OCI-LY7 (cell line): Measurements from ENCODE around the gene DENND1A. TPM values are rescaled to one million over a fixed set of nuclear protein-coding genes. Genes with fewer than 3 reads are reported as not detected.

Experiments
- BruUV-seq: library from RNA; stranded (reverse); fragments of 400-500 nt; replicated peaks from 2 replicates; lab custom pipeline; 2021; lab: Mats Ljungman, UMichigan
- CTCF ChIA-PET: fragments of 300-600 bp; sonication (Branson Sonifier 250); formaldehyde crosslinking; loops from one replicate; lab custom pipeline; 2022; ENCODE audit warnings: antibody characterized with exemption; ENCODE audit not compliant: unreplicated experiment; lab: Charles Lee
- POLR2A ChIA-PET: fragments of 300-600 bp; sonication (Branson Sonifier 250); formaldehyde crosslinking; loops from one replicate; lab custom pipeline; 2022; ENCODE audit warnings: antibody characterized with exemption; lab: Charles Lee
- DNase-seq: peaks from one replicate; pipeline ENCODE4 v3.0.0-alpha.2; 2015; ENCODE audit warnings: low spot score
- H2AFZ ChIP-seq: fragments of 200-600 bp; sonication (generic), shearing (Covaris generic); 2 replicates; pipeline ENCODE4 v1.6.1; 2014; ENCODE audit warnings: mild to moderate bottlenecking, antibody characterized with exemption, low read length, moderate library complexity
- H3K27ac ChIP-seq: fragments of 200-600 bp; sonication (generic); 2 replicates; pipeline ENCODE4 v1.5.1; 2014; ENCODE audit warnings: mixed run types, low read depth, mild to moderate bottlenecking, moderate library complexity, low read length, inconsistent platforms; ENCODE audit not compliant: poor library complexity, severe bottlenecking
- H3K36me3 ChIP-seq: fragments of 200-600 bp; sonication (generic); 2 replicates; pipeline ENCODE4 v1.6.1; 2014; ENCODE audit warnings: mild to moderate bottlenecking, antibody characterized with exemption, low read length, moderate library complexity, mixed read lengths; ENCODE audit not compliant: insufficient read depth
- H3K4me1 ChIP-seq: fragments of 200-600 bp; sonication (generic); 2 replicates; pipeline ENCODE4 v1.5.1; 2014; ENCODE audit warnings: mild to moderate bottlenecking, low read length; ENCODE audit not compliant: insufficient read depth, poor library complexity, severe bottlenecking
- H3K4me2 ChIP-seq: fragments of 200-600 bp; sonication (generic); 2 replicates; pipeline ENCODE4 v1.6.1; 2014; ENCODE audit warnings: mild to moderate bottlenecking, low read length
- H3K4me3 ChIP-seq: fragments of 200-600 bp; sonication (generic); 2 replicates; pipeline ENCODE4 v1.5.1; 2014; ENCODE audit warnings: mild to moderate bottlenecking, low read depth, low read length; ENCODE audit not compliant: poor library complexity, severe bottlenecking
- H3K79me2 ChIP-seq: fragments of 200-600 bp; sonication (generic); 2 replicates; pipeline ENCODE4 v1.6.1; 2016; ENCODE audit warnings: low read depth, mild to moderate bottlenecking, low read length, moderate library complexity, mixed read lengths; ENCODE audit not compliant: insufficient read depth
- H3K9me2 ChIP-seq: fragments of 200-600 bp; sonication (generic); 2 replicates; pipeline ENCODE4 v1.6.1; 2016; ENCODE audit warnings: mild to moderate bottlenecking, low read length, mixed read lengths; ENCODE audit not compliant: insufficient read depth
- H3K9me3 ChIP-seq: fragments of 200-600 bp; sonication (generic); 2 replicates; pipeline ENCODE4 v1.6.1; 2014; ENCODE audit warnings: mild to moderate bottlenecking, mixed run types, low read length, mixed read lengths
- H4K20me1 ChIP-seq: fragments of 200-600 bp; sonication (generic); 2 replicates; pipeline ENCODE4 v1.6.1; 2014; ENCODE audit warnings: mild to moderate bottlenecking, antibody characterized with exemption, low read length, moderate library complexity, mixed read lengths; ENCODE audit not compliant: insufficient read depth
- CTCF ChIP-seq: fragments of 200-600 bp; sonication (generic); conservative IDR thresholded peaks from 2 replicates; pipeline ENCODE4 v1.5.1; 2014; ENCODE audit warnings: mild to moderate bottlenecking, antibody characterized with exemption, low read length, moderate library complexity, mixed read lengths
- EZH2phosphoT487 ChIP-seq: fragments of 200-600 bp; sonication (generic); IDR thresholded peaks from 2 replicates; pipeline ENCODE4 v1.6.1; 2018; ENCODE audit warnings: low read depth, borderline replicate concordance, mild to moderate bottlenecking, mixed run types, antibody characterized with exemption, low read length, moderate library complexity, mixed read lengths
- intact Hi-C: fragments of 100-400 bp; cut with micrococcal nuclease; formaldehyde crosslinking; loops from one replicate; pipeline ENCODE4 v1.10.0; 2022; ENCODE audit not compliant: unreplicated experiment
- total RNA-seq, 2 experiments: library from RNA; depleted of rRNA in 1 of 2; stranded (reverse); fragments of >200 nt in 1 of 2; shearing (Covaris generic) in 1 of 2; gene quantifications; 2 replicates each; pipeline ENCODE4 v1.2.3, GENCODE V29; 2014 to 2022

DENND1A gene
- total RNA-seq, 2 experiments from 2014 or later, result 17.9 to 36.3 TPM

GRCh38 chr9:123745451-123745850 is 184.5 kb downstream of the DENND1A start:
- Histone ChIP-seq H3K27ac (no peak overlapping the region), H3K79me2 (no peaks in the 10 kb centered on the region), H3K4me1 (peaks cover 15% of the 10 kb centered on the region), H3K36me3 (no peaks in the 10 kb centered on the region), H3K9me3 (no peaks in the 10 kb centered on the region), H4K20me1 (no peaks in the 10 kb centered on the region), H3K4me3 (no peak overlapping the region), H3K4me2 (no peak overlapping the region), H2AFZ (no peak overlapping the region), H3K9me2 (no peaks in the 10 kb centered on the region)
- intact Hi-C loops, result no loop called here
- ChIA-PET POLR2A (no interaction called here), CTCF (no interaction called here)
- TF ChIP-seq CTCF, result no peak
- TF ChIP-seq EZH2phosphoT487, result no peak
- DNase-seq, result no peak
- BruUV-seq, result no TSS peak

GRCh38 chr9:123743737-123744136 is 186.2 kb downstream of the DENND1A start:
- no peak overlapping the region for H3K27ac ChIP-seq
- H3K4me1 ChIP-seq, result no peaks in the 10 kb centered on the region
- no peak overlapping the region for H3K4me3 ChIP-seq
- H3K36me3 ChIP-seq, result no peaks in the 10 kb centered on the region
- no peaks in the 10 kb centered on the region for H3K9me3 ChIP-seq
- CTCF ChIA-PET, result no interaction called here
- no peaks in the 10 kb centered on the region for H4K20me1 ChIP-seq
- H3K79me2 ChIP-seq, result no peaks in the 10 kb centered on the region
- no peak for TF ChIP-seq EZH2phosphoT487
- TF ChIP-seq CTCF, result no peak
- POLR2A ChIA-PET, result no interaction called here
- no peak overlapping the region for H2AFZ ChIP-seq
- H3K9me2 ChIP-seq, result no peaks in the 10 kb centered on the region
- no peak overlapping the region for H3K4me2 ChIP-seq
- intact Hi-C loops, result no loop called here
- no peak for DNase-seq
- no TSS peak for BruUV-seq

GRCh38 chr9:123742009-123742767 is 187.7 kb downstream of the DENND1A start:
- BruUV-seq, result no TSS peak
- no peaks in the 10 kb centered on the region for H3K79me2 ChIP-seq
- H3K9me3 ChIP-seq, result no peaks in the 10 kb centered on the region
- intact Hi-C loops, result no loop called here
- H3K9me2 ChIP-seq, result no peaks in the 10 kb centered on the region
- H2AFZ ChIP-seq, result no peak overlapping the region
- no peak overlapping the region for H3K4me2 ChIP-seq
- DNase-seq, result no peak
- no peaks in the 10 kb centered on the region for H3K36me3 ChIP-seq
- ChIA-PET POLR2A (interaction anchor here (0.7 kb wide), 1 partner anchor 10 kb away, joined by 3 read pairs; no protein-coding TSS in a partner anchor), CTCF (no interaction called here)
- TF ChIP-seq CTCF (no peak), EZH2phosphoT487 (no peak)
- H3K4me1 ChIP-seq, result no peaks in the 10 kb centered on the region
- no peak overlapping the region for H3K27ac ChIP-seq
- H3K4me3 ChIP-seq, result no peak overlapping the region
- no peaks in the 10 kb centered on the region for H4K20me1 ChIP-seq
